HG02610 (cell line): ENCODE measurements around the gene FAM234B.

Experiments used
- ATAC-seq: cut with Tn5 transposase; IDR thresholded peaks from one replicate; pipeline ENCODE4 v1.9.1; 2021; ENCODE audit warnings: mild to moderate bottlenecking, moderate library complexity; ENCODE audit not compliant: unreplicated experiment

Gene FAM234B, protein sequence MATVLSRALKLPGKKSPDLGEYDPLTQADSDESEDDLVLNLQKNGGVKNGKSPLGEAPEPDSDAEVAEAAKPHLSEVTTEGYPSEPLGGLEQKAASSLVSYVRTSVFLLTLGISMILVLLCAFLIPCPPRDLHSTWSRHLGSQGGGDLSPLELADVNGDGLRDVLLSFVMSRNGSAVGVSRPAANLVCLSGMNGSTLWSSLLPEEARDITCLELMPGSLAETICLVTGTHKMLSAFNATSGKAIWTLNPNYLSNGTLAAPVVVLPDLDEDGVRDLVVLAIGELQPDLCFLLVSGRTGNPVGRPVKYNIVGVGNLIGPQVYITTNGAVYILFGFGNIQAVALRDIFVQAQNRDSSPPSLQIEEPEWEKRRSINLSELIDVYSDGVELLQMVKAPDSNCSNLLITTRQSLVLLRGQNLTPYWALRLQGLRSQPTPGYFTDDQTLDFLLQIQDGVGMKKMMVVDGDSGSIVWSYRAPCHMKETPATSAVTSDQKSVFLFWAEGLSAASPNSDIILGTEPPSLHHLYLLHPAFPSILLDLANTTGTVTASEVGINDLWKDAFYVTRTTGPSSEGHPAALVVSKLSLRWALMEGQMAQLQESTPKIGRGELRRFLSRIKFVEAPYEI

DNA sequence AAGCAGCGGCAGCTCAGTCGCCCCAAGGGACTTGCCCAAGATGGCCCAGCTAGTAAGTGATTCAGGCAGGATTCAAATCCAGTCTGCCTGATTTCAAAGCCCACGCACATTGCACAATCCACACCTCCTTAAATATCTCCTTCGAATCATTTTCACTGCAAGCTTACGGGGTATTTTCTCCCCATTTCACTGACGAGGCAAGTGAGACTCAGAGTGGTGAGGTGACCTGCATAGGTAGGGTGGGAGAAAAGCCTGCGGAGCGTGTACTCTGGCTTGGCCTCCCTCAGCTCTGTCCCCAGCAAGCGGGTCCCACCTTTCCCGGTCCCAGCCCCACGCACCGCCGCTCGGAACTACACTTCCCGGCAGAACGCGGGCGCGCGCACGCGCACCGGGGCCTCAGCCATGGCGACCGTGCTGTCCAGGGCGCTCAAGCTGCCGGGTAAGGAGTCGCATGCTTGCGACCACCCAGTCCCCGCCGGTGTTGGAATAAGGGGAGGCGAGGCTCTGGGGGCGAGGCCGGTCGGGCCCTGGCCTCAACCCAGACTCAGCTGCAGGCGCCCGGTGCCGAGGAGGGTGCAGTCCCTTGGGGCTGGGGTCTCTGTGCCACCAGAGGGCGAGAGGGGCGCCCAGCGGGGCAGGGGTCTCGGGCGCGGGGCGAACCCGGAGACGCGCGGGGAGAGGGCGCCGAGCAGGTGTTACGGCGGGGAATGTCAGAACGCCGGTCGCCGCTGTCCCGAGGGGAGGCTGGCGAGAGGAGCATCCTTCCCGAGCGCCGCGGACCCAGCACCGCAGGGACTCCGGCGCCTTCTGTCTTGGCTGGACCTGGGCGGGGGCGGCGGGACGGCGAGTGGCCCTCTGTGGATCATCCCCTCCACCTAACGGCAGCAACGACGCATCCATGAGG is at the start of gene FAM234B:
TSS of gene FAM234B (plus strand) at position 380 of the 904 bp plus-strand sequence. CDS start at position 403, 23 bp downstream.
- peak; percentile 87 for ATAC-seq

- ATAC-seq: no peak
Measured at GRCh38 chr12:12995088-12995487, 49.1 kb upstream of the FAM234B start.

GRCh38 chr12:12996209-12996608 is 48.0 kb upstream of the FAM234B start:
- no peak for ATAC-seq

DNA sequence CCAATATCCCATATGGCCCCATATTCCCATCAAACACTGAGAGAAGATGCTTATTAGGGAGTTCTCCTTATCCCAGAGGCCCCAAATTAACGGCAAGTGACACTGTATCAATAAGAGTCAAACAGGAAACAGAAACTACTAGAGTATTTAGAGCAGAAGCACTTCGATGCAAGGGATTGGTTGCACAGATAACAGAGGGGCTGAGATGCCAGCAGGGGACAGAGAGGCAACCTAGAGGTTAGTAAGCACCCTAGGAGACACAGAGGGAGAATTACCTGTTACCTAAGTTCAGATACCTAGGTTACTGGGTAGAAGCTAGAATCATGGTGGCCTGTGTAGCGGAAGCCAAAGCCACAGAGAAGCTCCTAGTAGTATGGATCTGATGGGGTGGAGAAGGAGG is 47.0 kb upstream of the FAM234B start:
- ATAC-seq: no peak

DNA sequence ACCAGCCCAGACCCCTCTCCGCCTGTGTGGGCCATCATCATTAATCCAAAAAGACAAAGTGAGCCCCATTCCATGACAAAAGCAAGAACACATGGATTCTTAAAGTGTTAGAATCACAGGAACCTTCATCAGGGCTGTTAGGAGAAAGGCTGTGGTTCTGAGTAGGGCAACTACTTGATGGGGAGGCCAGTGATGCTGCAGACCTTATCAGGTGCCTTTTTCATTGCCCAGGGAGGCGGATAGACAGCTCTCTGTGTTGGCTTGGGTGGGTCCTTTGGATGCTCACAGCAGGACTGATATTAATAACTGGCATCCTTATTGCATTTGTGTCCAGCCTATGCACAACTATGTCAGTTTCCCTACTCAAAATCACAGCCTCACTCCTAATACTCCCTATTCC is 46.4 kb upstream of the FAM234B start:
- ATAC-seq: no peak

- ATAC-seq: no peak
Measured at GRCh38 chr12:12998248-12998647, 45.9 kb upstream of the FAM234B start.

DNA sequence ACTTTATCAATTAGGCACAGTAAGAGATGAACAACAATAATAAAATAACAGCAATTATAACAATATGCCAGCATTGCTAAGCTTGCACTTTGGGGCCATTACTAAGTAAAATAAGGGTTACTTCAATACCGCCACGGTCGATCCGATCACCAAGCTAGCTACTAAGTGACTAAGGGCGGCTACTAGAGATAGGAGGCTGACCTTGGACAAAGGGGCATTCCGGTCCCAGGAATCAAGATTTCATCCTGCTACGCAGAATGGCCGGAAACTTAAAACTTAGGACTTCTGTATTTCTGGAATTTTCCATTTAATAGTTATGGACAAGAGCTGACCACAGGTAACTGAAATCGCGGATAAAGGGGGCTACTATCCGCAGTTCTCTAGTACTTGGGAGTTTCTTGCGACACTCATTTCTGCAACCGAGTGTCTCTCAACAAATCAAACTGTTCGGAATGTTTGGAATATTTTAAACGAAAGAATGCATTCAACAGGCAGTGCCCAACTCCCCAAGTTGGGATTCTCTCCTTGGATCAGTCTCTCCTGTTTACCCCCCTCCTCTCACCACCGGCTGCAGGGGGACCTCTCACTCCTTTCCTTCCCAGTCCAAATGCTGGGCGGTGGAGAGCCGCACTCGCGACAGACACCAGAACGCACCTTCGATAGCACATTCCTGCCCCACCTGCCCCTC is 44.8 kb upstream of the FAM234B start:
- no peak for ATAC-seq

DNA sequence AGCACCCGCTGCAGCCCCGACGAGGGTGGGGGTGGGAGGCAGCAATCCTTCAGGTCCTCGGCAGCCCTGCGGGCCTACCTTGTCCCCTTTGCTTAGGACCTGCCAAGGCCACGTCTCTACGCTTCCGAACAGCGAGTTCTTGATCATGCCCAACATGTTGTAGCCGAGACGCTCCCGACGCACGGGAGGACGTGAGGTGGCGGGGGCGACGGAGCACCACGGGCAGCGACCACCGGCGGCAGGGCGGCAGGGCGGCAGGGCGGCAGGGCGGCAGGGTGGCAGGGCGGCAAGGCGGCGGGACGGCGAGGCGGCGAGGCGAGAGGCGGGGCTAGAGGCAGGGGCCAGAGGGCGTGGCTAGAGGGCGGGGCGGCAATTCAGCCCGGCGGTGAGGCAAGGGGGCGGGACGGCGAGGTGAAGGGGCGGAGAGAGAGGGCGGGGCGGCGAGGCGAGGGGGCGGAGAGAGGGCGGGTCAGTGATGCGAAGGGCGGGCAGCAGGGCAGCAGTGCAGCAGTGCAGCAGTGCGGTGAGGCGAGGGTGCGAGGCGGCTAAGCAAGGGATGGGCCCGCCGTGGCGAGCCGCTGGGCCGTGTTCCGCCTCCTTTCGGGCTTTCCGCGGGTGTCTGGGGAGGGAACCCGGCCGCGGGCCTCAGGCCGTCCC is 44.1 kb upstream of the FAM234B start, which contains the start of gene HEBP1:
TSS of gene HEBP1 (minus strand) at position 307 of the 657 bp plus-strand sequence. CDS start at position 156, 151 bp downstream.
- peak; percentile 92 for ATAC-seq

DNA sequence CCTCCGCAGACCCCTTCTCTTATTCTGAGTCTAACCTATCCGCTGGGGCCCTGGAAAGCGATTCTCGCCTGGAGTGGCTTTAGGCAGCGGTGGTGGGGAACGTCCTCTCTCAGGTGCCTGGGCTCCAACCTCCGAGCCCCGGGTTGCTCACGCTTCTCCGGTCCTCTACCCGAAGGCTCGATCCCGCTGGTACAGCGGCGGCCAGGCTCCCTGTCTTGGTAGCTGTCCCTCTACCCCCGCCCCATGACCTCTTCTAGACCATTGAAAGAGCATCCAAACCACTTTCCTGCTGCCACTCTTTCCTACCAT is 43.6 kb upstream of the FAM234B start:
- peak; percentile 27 for ATAC-seq

DNA sequence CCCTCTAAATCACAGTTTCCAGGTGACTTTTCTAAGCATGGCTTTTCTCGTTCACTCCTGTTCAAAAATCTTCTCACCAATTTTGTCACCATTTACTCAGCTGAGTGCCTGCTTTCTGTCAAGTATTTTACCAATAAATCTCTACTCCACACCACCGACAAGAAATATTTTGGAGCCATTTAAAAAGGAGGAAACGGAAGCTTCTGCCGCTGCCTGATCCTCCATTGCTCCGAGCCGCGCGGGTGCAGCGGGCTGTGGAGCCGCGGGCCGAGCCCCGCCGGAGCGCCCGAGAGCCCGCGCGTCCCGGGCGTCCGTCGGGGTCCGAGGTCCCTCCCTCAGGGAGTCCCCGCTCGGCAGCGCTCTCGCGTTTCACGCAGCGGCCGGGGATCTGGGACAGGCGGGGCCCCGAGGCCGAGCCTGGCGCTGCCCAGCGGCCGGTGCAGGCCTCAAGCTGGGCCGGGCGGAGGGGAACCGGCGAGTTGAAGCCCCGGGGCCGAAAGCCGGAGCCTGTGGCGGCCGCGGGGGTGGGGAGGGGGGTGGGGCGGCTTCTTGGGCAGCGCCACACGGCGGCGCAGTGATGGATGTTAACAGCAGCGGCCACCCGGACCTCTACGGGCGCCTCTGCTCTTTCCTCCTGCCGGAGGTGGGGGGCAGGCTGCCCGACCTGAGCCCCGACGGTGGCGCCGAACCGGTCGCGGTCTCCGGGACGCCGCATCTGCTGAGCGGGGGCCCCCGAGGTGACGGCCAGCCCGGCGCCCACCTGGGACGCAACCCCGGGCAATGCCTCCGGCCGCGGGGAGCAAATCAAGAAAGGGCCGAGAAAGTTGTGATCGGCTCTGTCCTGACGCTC is 43.0 kb upstream of the FAM234B start:
- ATAC-seq: no peak

- ATAC-seq: no peak
Measured at GRCh38 chr12:13001775-13002040, 42.5 kb upstream of the FAM234B start.

- ATAC-seq: no peak
Measured at GRCh38 chr12:13002301-13003097, 41.7 kb upstream of the FAM234B start.

- ATAC-seq: no peak
Measured at GRCh38 chr12:13004361-13004760, 39.8 kb upstream of the FAM234B start.

GRCh38 chr12:13004986-13005385 is 39.2 kb upstream of the FAM234B start:
- no peak for ATAC-seq

DNA sequence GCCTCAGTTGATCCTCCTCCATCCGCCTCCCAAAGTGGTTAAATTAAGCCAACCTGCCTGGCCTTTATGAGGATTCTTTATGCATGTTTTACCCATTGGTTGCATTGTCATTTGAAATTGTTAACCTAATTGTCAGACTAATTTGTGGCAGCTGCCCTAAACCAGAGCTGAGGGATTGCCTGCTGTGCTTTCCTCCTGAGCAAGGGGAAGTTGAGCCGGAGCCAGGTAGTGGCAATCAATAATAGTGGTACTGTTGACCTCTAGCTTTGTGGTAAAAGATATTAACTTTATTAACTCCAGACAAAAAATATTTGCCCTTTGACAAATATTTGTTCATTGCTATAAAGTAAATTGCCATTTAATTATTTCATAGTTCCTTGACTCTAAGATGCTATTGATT is 38.5 kb upstream of the FAM234B start:
- no peak for ATAC-seq

- no peak for ATAC-seq
Measured at GRCh38 chr12:13007496-13008233, 36.5 kb upstream of the FAM234B start.

- no peak for ATAC-seq
Measured at GRCh38 chr12:13008741-13009380, 35.3 kb upstream of the FAM234B start.

DNA sequence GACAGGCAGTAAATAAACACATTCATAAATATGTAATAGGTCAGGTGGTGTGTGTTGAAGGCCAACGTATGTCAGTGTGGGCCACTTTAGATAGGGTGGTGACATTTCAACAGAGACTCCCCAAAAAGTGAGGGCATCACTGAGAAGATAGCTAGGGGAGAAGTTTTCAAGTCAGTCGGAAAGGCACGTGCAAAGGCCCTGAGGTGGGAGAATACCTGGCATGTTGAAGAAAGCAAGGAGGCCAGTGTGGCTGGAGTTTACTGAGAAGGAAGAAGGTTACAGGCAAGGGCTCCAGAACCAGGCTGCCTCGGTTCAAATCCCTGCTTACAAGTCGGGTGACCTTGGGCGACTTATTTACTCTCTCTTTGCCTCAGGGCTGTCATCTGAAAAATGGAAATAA is 33.1 kb upstream of the FAM234B start:
- ATAC-seq: no peak
